22Rv1 (cell line): ENCODE results near the gene SHTN1.

Experiments used
- CTCF ChIP-seq: fragments of 450-650 bp; IDR thresholded peaks from 2 replicates; pipeline ENCODE4 v1.5.1; 2017; ENCODE audit warnings: mild to moderate bottlenecking
- ZFX ChIP-seq: fragments of 450-650 bp; IDR thresholded peaks from 2 replicates; pipeline ENCODE4 v1.6.1; 2017; ENCODE audit warnings: antibody characterized with exemption, borderline replicate concordance

DNA sequence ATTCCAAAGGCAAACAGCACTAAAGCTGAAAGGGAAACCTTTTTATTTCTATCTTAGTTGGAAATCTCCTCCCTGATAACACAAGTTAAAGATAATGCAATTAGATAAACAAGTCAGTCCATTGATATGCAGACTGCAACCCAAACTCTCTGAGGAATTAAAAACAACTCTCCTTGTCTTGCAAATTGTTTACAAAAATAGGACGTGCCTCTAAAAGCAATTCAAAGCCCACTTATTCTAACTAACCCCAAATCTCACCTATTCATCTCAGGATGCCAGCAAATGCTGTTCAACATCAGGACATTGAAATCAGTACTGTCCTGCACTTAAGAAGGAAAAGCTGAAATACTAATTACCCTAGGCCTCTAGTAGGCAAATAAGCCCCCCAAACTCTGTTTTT, 12.8 kb downstream of the SHTN1 start:
- TF ChIP-seq CTCF (no peak), ZFX (no peak)
